H1 (cell line): ENCODE measurements around the gene BRSK2. TPM values are rescaled to one million over a fixed set of nuclear protein-coding genes. Genes with fewer than 3 reads are reported as not detected.

Experiments used
- CTCF ChIA-PET: fragments of 300-600 bp; sonication (Branson Sonifier 250); formaldehyde crosslinking; loops from one replicate; lab custom pipeline; 2021; ENCODE audit not compliant: partially characterized antibody; lab: Charles Lee
- POLR2A ChIA-PET: fragments of 300-600 bp; sonication (Branson Sonifier 250); formaldehyde crosslinking; loops from one replicate; lab custom pipeline; 2021; ENCODE audit warnings: inconsistent platforms; ENCODE audit not compliant: partially characterized antibody; lab: Charles Lee
- DNase-seq, 2 experiments: peaks; one replicate each; pipeline versions ENCODE4 v3.0.0 to v3.0.0-alpha.2; 2010 to 2022; ENCODE audit warnings: low spot score in 2 of 2, low read depth in 1 of 2, mixed read lengths in 1 of 2
- FAIRE-seq: peaks from 2 replicates; lab custom pipeline; 2011; peaks lifted over from hg19 to GRCh38; lab: Jason Lieb, UNC
- H2AFZ ChIP-seq: 2 replicates; pipeline ENCODE4 v1.8.1; 2012; ENCODE audit warnings: low read length, inconsistent platforms
- H2AK5ac ChIP-seq: 2 replicates; pipeline ENCODE4 v1.6.1; 2013; ENCODE audit warnings: low read depth, low read length
- H2BK120ac ChIP-seq: replicated peaks from 2 replicates; pipeline ENCODE3; 2013; ENCODE audit warnings: low read depth, low read length, inconsistent platforms
- H2BK12ac ChIP-seq: 2 replicates; pipeline ENCODE4 v1.6.1; 2013; ENCODE audit warnings: low read depth, low read length
- H2BK15ac ChIP-seq: 2 replicates; pipeline ENCODE4 v1.6.1; 2013; ENCODE audit warnings: low read length
- H2BK20ac ChIP-seq: 2 replicates; pipeline ENCODE4 v1.6.1; 2013; ENCODE audit warnings: low read length
- H2BK5ac ChIP-seq: 2 replicates; pipeline ENCODE4 v1.6.1; 2013; ENCODE audit warnings: low read depth, low read length
- H3K14ac ChIP-seq: 2 replicates; pipeline ENCODE4 v1.6.1; 2013; ENCODE audit warnings: inconsistent platforms; ENCODE audit not compliant: insufficient read length
- H3K18ac ChIP-seq: 2 replicates; pipeline ENCODE4 v1.6.1; 2013; ENCODE audit warnings: low read length; ENCODE audit errors: extremely low read depth
- H3K23ac ChIP-seq: 2 replicates; pipeline ENCODE4 v1.6.1; 2013; ENCODE audit warnings: inconsistent platforms; ENCODE audit not compliant: insufficient read length
- H3K23me2 ChIP-seq: 2 replicates; pipeline ENCODE4 v1.6.1; 2013; ENCODE audit warnings: low read depth, low read length
- H3K27ac ChIP-seq: 2 replicates; pipeline ENCODE4 v1.6.1; 2011; ENCODE audit warnings: low read depth, low read length, inconsistent platforms
- H3K27me3 ChIP-seq, 4 experiments: replicated peaks in 1 of 4; 1 replicate in 1 of 4; 2 replicates in 3 of 4; pipeline versions ENCODE4 v1.6.1 to v1.8.1; 2011 to 2013; ENCODE audit warnings: low read length in 3 of 4, mild to moderate bottlenecking in 3 of 4, inconsistent platforms in 2 of 4, mixed read lengths in 2 of 4, moderate library complexity in 1 of 4; ENCODE audit not compliant: control insufficient read depth in 3 of 4, insufficient read depth in 3 of 4; ENCODE audit errors: extremely low read depth in 1 of 4
- H3K36me3 ChIP-seq, 4 experiments: 2 replicates each; pipeline versions ENCODE4 v1.6.1 to v1.8.1; 2011 to 2013; ENCODE audit warnings: mild to moderate bottlenecking in 4 of 4, low read length in 3 of 4, moderate library complexity in 2 of 4, control low read depth in 1 of 4, inconsistent platforms in 1 of 4; ENCODE audit not compliant: insufficient read depth in 4 of 4, control insufficient read depth in 2 of 4
- H3K4ac ChIP-seq: replicated peaks from 2 replicates; pipeline ENCODE3; 2013; ENCODE audit warnings: low read length, low read depth, mixed read lengths, inconsistent platforms; ENCODE audit not compliant: insufficient read length
- H3K4me1 ChIP-seq, 4 experiments: replicated peaks in 1 of 4; 1 replicate in 1 of 4; 2 replicates in 3 of 4; pipeline versions ENCODE4 v1.6.1 to v1.8.1; 2011 to 2013; ENCODE audit warnings: low read length in 3 of 4, inconsistent platforms in 2 of 4, mixed read lengths in 1 of 4; ENCODE audit not compliant: insufficient read depth in 4 of 4, control insufficient read depth in 3 of 4
- H3K4me2 ChIP-seq, 2 experiments: 2 replicates each; pipeline versions ENCODE4 v1.6.1 to v1.8.1; 2011 to 2013; ENCODE audit warnings: low read depth in 2 of 2, low read length in 2 of 2, control low read depth in 1 of 2, inconsistent platforms in 1 of 2, mild to moderate bottlenecking in 1 of 2; ENCODE audit not compliant: insufficient read depth in 1 of 2
- H3K4me3 ChIP-seq, 4 experiments: fragments of 200-600, 300-600 bp in 1 of 4; sonication (generic), shearing (Covaris generic), sonication (Bioruptor Twin) in 1 of 4; 2 replicates each; pipeline versions ENCODE4 v1.5.1 to v1.8.1; 2011 to 2016; ENCODE audit warnings: low read length in 4 of 4, low read depth in 3 of 4, control low read depth in 2 of 4, inconsistent platforms in 2 of 4, mild to moderate bottlenecking in 2 of 4, mixed read lengths in 1 of 4, moderate library complexity in 1 of 4; ENCODE audit not compliant: insufficient read depth in 2 of 4; ENCODE audit errors: extremely low read depth in 1 of 4
- H3K56ac ChIP-seq: replicated peaks from 2 replicates; pipeline ENCODE3; 2013; ENCODE audit warnings: low read depth, mild to moderate bottlenecking, mixed read lengths, low read length, inconsistent platforms; ENCODE audit not compliant: insufficient read length
- H3K79me1 ChIP-seq: 2 replicates; pipeline ENCODE4 v1.6.1; 2013; ENCODE audit warnings: low read depth, low read length, control low read depth
- H3K79me2 ChIP-seq, 2 experiments: 2 replicates each; pipeline versions ENCODE4 v1.6.1 to v1.8.1; 2012 to 2013; ENCODE audit warnings: low read length in 2 of 2, mild to moderate bottlenecking in 2 of 2, inconsistent platforms in 1 of 2; ENCODE audit not compliant: insufficient read depth in 2 of 2, control insufficient read depth in 1 of 2
- H3K9ac ChIP-seq, 4 experiments: replicated peaks in 1 of 4; 1 replicate in 1 of 4; 2 replicates in 3 of 4; pipeline versions ENCODE4 v1.6.1 to v1.8.1; 2011 to 2013; ENCODE audit warnings: low read depth in 3 of 4, low read length in 3 of 4, control low read depth in 2 of 4, mild to moderate bottlenecking in 2 of 4, moderate library complexity in 2 of 4, inconsistent platforms in 1 of 4; ENCODE audit errors: extremely low read depth in 1 of 4
- H3K9me3 ChIP-seq, 2 experiments: 2 replicates each; pipeline versions ENCODE4 v1.6.1 to v1.8.1; 2012 to 2013; ENCODE audit warnings: mild to moderate bottlenecking in 2 of 2, moderate library complexity in 2 of 2, control low read depth in 1 of 2, inconsistent platforms in 1 of 2, low read depth in 1 of 2, low read length in 1 of 2, mixed read lengths in 1 of 2; ENCODE audit not compliant: insufficient read depth in 2 of 2
- H4K20me1 ChIP-seq, 2 experiments: replicated peaks in 1 of 2; 2 replicates each; pipeline versions ENCODE3 to v1.8.1; 2011 to 2013; ENCODE audit warnings: inconsistent platforms in 2 of 2, low read length in 2 of 2, mild to moderate bottlenecking in 1 of 2; ENCODE audit not compliant: insufficient read depth in 2 of 2, control insufficient read depth in 1 of 2
- H4K5ac ChIP-seq: 2 replicates; pipeline ENCODE4 v1.6.1; 2013; ENCODE audit warnings: low read length, low read depth, mixed read lengths, inconsistent platforms; ENCODE audit not compliant: insufficient read length
- H4K8ac ChIP-seq: 2 replicates; pipeline ENCODE4 v1.8.0; 2013; ENCODE audit warnings: mild to moderate bottlenecking, moderate library complexity, low read length, inconsistent platforms; ENCODE audit not compliant: insufficient read depth; ENCODE audit errors: extremely low read depth
- H4K91ac ChIP-seq: replicated peaks from 2 replicates; pipeline ENCODE3; 2013; ENCODE audit warnings: low read length, mixed read lengths, inconsistent platforms; ENCODE audit not compliant: insufficient read length
- GABPA ChIP-seq: IDR thresholded peaks from 2 replicates; pipeline ENCODE4 v1.6.1; 2011; ENCODE audit warnings: mild to moderate bottlenecking, low read length, moderate library complexity, borderline replicate concordance; ENCODE audit not compliant: insufficient read depth
- JUND ChIP-seq: IDR thresholded peaks from 2 replicates; pipeline ENCODE4 v1.6.1; 2011; ENCODE audit warnings: mild to moderate bottlenecking, improper control_type of control experiment, low read length
- WGBS, 2 experiments: shearing (Covaris generic) in 1 of 2; methylation state at CpG; one replicate each; pipeline versions ENCODE4 v1.1.6 to v1.1.7; 2013 to 2015; ENCODE audit warnings: low lambda C conversion rate in 2 of 2, mixed read lengths in 2 of 2, inconsistent platforms in 1 of 2, low coverage in 1 of 2, missing lambda C conversion rate in 1 of 2; ENCODE audit not compliant: insufficient replicate concordance in 2 of 2, insufficient coverage in 1 of 2, insufficient read length in 1 of 2; ENCODE audit errors: extremely low coverage in 1 of 2, missing lambda C conversion rate in 1 of 2; 5-methylcytosine and 5-hydroxymethylcytosine counted together
- polyA plus RNA-seq, 7 experiments: library from polyadenylated mRNA; depleted of rRNA in 3 of 7; stranded (reverse) in 5 of 7; unstranded in 2 of 7; fragments of >200 nt in 5 of 7; fragments of 200-250 nt in 2 of 7; gene quantifications; 1 replicate in 5 of 7; 2 replicates in 1 of 7; 4 replicates in 1 of 7; pipeline versions ENCODE4 v1.2.1 to v1.2.3, GENCODE V29; 2011 to 2013; ENCODE audit warnings: missing spikeins in 2 of 7, mixed read lengths in 2 of 7
- total RNA-seq: library from RNA; stranded (reverse); fragmentation: NEBNext Ultra II Directional; extraction: Animal tissue kit (Norgen Biotek cat#: 25700); gene quantifications from 2 replicates; pipeline ENCODE4 v1.2.1, GENCODE V29; 2021

Gene BRSK2
- total and polyA plus RNA-seq, 2 of the 8 experiments (the other 6 are each of a cell fraction or from before 2014, with no cell fraction given) = 17.3 to 27.1 TPM

DNA sequence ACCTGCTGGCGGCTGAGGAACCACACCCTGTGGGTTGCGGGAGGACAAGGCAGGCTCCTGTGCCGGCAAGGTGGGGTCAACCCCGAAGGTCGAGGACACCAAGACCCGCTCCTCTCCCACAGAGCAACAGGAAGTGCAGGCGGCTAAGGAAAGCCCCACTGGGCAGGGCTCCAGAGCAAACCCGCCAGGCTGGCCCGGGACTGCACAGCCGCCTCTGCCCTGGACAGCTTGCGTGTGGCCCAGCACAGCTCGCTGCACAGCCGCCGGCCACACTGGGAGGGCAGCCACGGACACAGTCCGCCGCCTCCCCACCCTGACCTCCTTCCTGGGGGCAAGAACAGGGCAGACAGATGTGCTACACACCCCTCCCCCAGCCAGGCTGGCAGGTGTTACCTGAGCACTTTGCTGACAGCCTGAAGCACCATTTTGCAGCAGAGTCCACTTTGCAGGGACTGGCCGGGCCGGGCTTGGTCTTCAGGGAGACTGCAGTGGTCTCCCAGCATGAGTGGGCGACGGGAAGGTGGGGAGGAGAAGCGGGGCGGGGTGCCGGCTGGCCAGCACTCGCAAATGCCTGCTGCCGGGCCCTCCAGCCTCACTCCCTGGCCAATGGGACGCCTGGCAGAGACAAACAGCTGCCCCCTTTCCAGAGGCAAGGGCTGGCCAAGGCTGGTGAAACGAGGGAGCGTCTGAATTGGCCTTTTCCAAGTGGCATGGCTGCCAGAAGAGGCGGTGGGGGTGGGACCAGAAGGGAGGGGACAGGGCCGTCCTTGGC is 96.5 kb downstream of the BRSK2 start, which contains the start of gene MOB2:
MOB2 (minus strand) TSS at position 726 of the 772 bp plus-strand sequence; CDS start at position 503, 223 bp downstream.
- peak within 1 kb of the TSS; percentile 24; the same call in 1 of the 2 replicates for H3K18ac ChIP-seq
- H3K4me3 ChIP-seq = no peak within 1 kb of the TSS
- TF ChIP-seq GABPA (0 out of 2 replicates have a peak, but pooled peaks have one; percentile 25), JUND (no peak)
- no peaks in the 10 kb centered on the region for H3K9me3 ChIP-seq
- WGBS, 2 experiments = 91% methylated on average over 26 of the region's 31 CpGs; no CpG with 5 or more reads in 1 of the 2 experiments
- H3K56ac ChIP-seq = no peak within 1 kb of the TSS
- peak within 1 kb of the TSS; percentile 63 for H2BK5ac ChIP-seq
- no peaks in the 10 kb centered on the region for H3K36me3 ChIP-seq
- H2BK12ac ChIP-seq = no peak within 1 kb of the TSS
- H3K27me3 ChIP-seq = no peaks in the 10 kb centered on the region
- no peak within 1 kb of the TSS for H3K23ac ChIP-seq
- H3K4me2 ChIP-seq = no peak within 1 kb of the TSS
- H2AK5ac ChIP-seq = no peak within 1 kb of the TSS
- H2AFZ ChIP-seq = no peak within 1 kb of the TSS
- no peak within 1 kb of the TSS for H3K27ac ChIP-seq
- H4K20me1 ChIP-seq = peaks cover 0 to 25% of the 10 kb centered on the region in 2 experiments
- H3K79me1 ChIP-seq = peaks cover 10% of the 10 kb centered on the region
- H2BK20ac ChIP-seq = no peak within 1 kb of the TSS
- H3K9ac ChIP-seq = no peak within 1 kb of the TSS
- H4K91ac ChIP-seq = no peak within 1 kb of the TSS
- no peaks in the 10 kb centered on the region; a peak in 2 of 4 replicates for H3K79me2 ChIP-seq
- no peak within 1 kb of the TSS for H3K4ac ChIP-seq
- 0 out of 2 replicates have a peak, but pooled peaks cover 1% of the 10 kb centered on the region for H3K23me2 ChIP-seq
- no peak within 1 kb of the TSS for H2BK15ac ChIP-seq
- DNase-seq = no peak
- ChIA-PET CTCF (interaction anchor here (1.1 to 1.5 kb wide), 2 partner anchors 13 to 16 kb away, joined by 3 read pairs; no protein-coding TSS in a partner anchor), POLR2A (no interaction called here)
- H3K4me1 ChIP-seq = peaks cover 0 to 5% (median under 1%) of the 10 kb centered on the region in 4 experiments; a peak in 2 of 7 replicates
- peak within 1 kb of the TSS; percentile 74; the same call in 1 of the 2 replicates for H4K8ac ChIP-seq
- H4K5ac ChIP-seq = no peak within 1 kb of the TSS
- H2BK120ac ChIP-seq = no peak within 1 kb of the TSS
- no peak within 1 kb of the TSS for H3K14ac ChIP-seq
- FAIRE-seq = no peak
